Trophoblast cell (in vitro differentiated cells and primary cell): ENCODE measurements around the gene FAM228B.
"Not testable (repeated sequence)": the region's sequence is repeated elsewhere in the genome, so short reads cannot be mapped to it uniquely, and the experiment has no call there.

Source experiments
- DNase-seq, 2 donors: peaks; one replicate each; pipeline ENCODE4 v3.0.0-alpha.2; 2016
- H2AFZ ChIP-seq: 2 replicates; pipeline ENCODE4 v1.6.1; 2013; ENCODE audit warnings: low read length, moderate library complexity, mild to moderate bottlenecking; ENCODE audit not compliant: insufficient read depth, poor library complexity
- H2AK5ac ChIP-seq: 2 replicates; pipeline ENCODE4 v1.6.1; 2013; ENCODE audit warnings: mild to moderate bottlenecking, low read length
- H2BK120ac ChIP-seq: 2 replicates; pipeline ENCODE4 v1.6.1; 2013; ENCODE audit warnings: low read length, mild to moderate bottlenecking, moderate library complexity; ENCODE audit not compliant: insufficient read depth, poor library complexity
- H2BK12ac ChIP-seq: 2 replicates; pipeline ENCODE4 v1.6.1; 2013; ENCODE audit warnings: mild to moderate bottlenecking, low read length, moderate library complexity
- H2BK5ac ChIP-seq: 2 replicates; pipeline ENCODE4 v1.6.1; 2013; ENCODE audit warnings: low read length, low read depth, moderate library complexity, mild to moderate bottlenecking; ENCODE audit not compliant: poor library complexity
- H3K14ac ChIP-seq: 2 replicates; pipeline ENCODE4 v1.6.1; 2013; ENCODE audit warnings: mild to moderate bottlenecking, low read length
- H3K18ac ChIP-seq: 2 replicates; pipeline ENCODE4 v1.6.1; 2013; ENCODE audit warnings: mild to moderate bottlenecking, low read length
- H3K23ac ChIP-seq: 2 replicates; pipeline ENCODE4 v1.6.1; 2013; ENCODE audit warnings: low read length
- H3K27ac ChIP-seq: 2 replicates; pipeline ENCODE4 v1.5.1; 2013; ENCODE audit warnings: low read depth, mild to moderate bottlenecking, inconsistent platforms, low read length, moderate library complexity
- H3K27me3 ChIP-seq: 2 replicates; pipeline ENCODE4 v1.6.1; 2013; ENCODE audit warnings: inconsistent platforms, mild to moderate bottlenecking, low read length, moderate library complexity; ENCODE audit not compliant: insufficient read depth
- H3K36me3 ChIP-seq, 2 experiments: 1 replicate in 1 of 2; 2 replicates in 1 of 2; pipeline ENCODE4 v1.6.1; 2013; ENCODE audit warnings: low read length in 2 of 2, mild to moderate bottlenecking in 2 of 2, moderate library complexity in 1 of 2; ENCODE audit not compliant: insufficient read depth in 2 of 2, control insufficient read depth in 1 of 2
- H3K4ac ChIP-seq: 2 replicates; pipeline ENCODE4 v1.6.1; 2013; ENCODE audit warnings: low read depth, mild to moderate bottlenecking, low read length, moderate library complexity
- H3K4me1 ChIP-seq, 2 experiments: 1 replicate in 1 of 2; 2 replicates in 1 of 2; pipeline ENCODE4 v1.6.1; 2013; ENCODE audit warnings: low read length in 2 of 2, mild to moderate bottlenecking in 2 of 2, moderate library complexity in 1 of 2; ENCODE audit not compliant: insufficient read depth in 2 of 2, control insufficient read depth in 1 of 2
- H3K4me2 ChIP-seq: 2 replicates; pipeline ENCODE4 v1.6.1; 2013; ENCODE audit warnings: inconsistent platforms, mild to moderate bottlenecking, low read length, moderate library complexity
- H3K4me3 ChIP-seq: 2 replicates; pipeline ENCODE4 v1.5.1; 2013; ENCODE audit warnings: mild to moderate bottlenecking, low read depth, low read length, inconsistent platforms
- H3K79me1 ChIP-seq: one replicate; pipeline ENCODE4 v1.6.1; 2013; ENCODE audit warnings: low read length
- H3K79me2 ChIP-seq: 2 replicates; pipeline ENCODE4 v1.6.1; 2013; ENCODE audit warnings: low read length, mild to moderate bottlenecking; ENCODE audit not compliant: control insufficient read depth, insufficient read depth, poor library complexity
- H3K9ac ChIP-seq: 2 replicates; pipeline ENCODE4 v1.6.1; 2013; ENCODE audit warnings: mild to moderate bottlenecking, low read length
- H3K9me3 ChIP-seq: 2 replicates; pipeline ENCODE4 v1.6.1; 2013; ENCODE audit warnings: low read depth, mild to moderate bottlenecking, control low read depth, inconsistent platforms, low read length; ENCODE audit not compliant: insufficient read depth
- H4K12ac ChIP-seq: 2 replicates; pipeline ENCODE4 v1.6.1; 2013; ENCODE audit warnings: low read depth, mild to moderate bottlenecking, low read length, moderate library complexity
- H4K8ac ChIP-seq: 2 replicates; pipeline ENCODE4 v1.6.1; 2013; ENCODE audit warnings: low read depth, mild to moderate bottlenecking, low read length, moderate library complexity
- H4K91ac ChIP-seq: one replicate; pipeline ENCODE4 v1.6.1; 2013; ENCODE audit warnings: low read depth, mild to moderate bottlenecking, low read length, moderate library complexity
- WGBS: extraction: QIAGEN DNeasy Blood & Tissue Kit; methylation state at CpG from one replicate; pipeline ENCODE4 v1.1.7; 2013; ENCODE audit warnings: missing lambda C conversion rate; ENCODE audit not compliant: insufficient read length, insufficient coverage; ENCODE audit errors: extremely low coverage; 5-methylcytosine and 5-hydroxymethylcytosine counted together

FAM228B gene

DNA sequence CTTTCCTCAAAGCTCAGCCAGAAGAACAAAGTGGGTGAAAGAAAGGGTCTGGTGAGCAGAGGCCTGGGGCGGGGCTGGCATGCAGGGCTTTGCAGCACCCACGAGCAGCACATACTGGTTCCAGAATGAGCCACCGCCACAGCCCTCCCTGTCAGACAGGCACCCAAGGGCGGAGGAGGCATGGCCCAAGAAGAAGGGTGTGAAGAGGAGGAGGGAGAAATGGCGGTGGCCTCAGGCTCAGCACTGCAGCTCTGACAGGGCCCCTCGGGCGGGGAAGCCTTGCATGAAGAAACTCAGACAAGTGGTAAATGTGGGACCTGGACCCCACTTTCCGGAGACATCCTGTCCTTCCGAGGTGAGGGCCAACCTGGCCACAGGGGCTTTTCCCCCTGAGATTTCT is 67.2 kb downstream of the FAM228B start:
- H3K9me3 ChIP-seq = no peaks in the 10 kb centered on the region
- H3K14ac ChIP-seq = no peak overlapping the region
- peaks cover 8 to 16% of the 10 kb centered on the region in 2 experiments for H3K4me1 ChIP-seq
- H2BK120ac ChIP-seq = peak overlapping the region; percentile 28
- DNase-seq = no peak
- no peak overlapping the region for H4K12ac ChIP-seq
- no peak overlapping the region for H4K91ac ChIP-seq
- H3K27ac ChIP-seq = no peak overlapping the region
- no peak overlapping the region for H3K4me3 ChIP-seq
- no CpG with 5 or more reads among the region's 9 CpGs for WGBS
- no peaks in the 10 kb centered on the region for H3K36me3 ChIP-seq
- no peak overlapping the region for H3K18ac ChIP-seq
- H3K79me2 ChIP-seq = no peaks in the 10 kb centered on the region
- H2AK5ac ChIP-seq = no peak overlapping the region
- no peak overlapping the region for H3K9ac ChIP-seq
- H3K27me3 ChIP-seq = no peaks in the 10 kb centered on the region
- peaks cover 2% of the 10 kb centered on the region for H3K79me1 ChIP-seq
- no peak overlapping the region for H4K8ac ChIP-seq
- no peak overlapping the region for H2BK5ac ChIP-seq
- H3K4me2 ChIP-seq = no peak overlapping the region
- no peak overlapping the region for H3K23ac ChIP-seq
- H3K4ac ChIP-seq = no peak overlapping the region
- no peak overlapping the region for H2AFZ ChIP-seq
- H2BK12ac ChIP-seq = peak overlapping the region; percentile 35

- no peak overlapping the region for H3K23ac ChIP-seq
- peak; percentile 44 to 81 for DNase-seq
- no peak overlapping the region for H3K9ac ChIP-seq
- no CpG with 5 or more reads among the region's 9 CpGs for WGBS
- no peaks in the 10 kb centered on the region for H3K27me3 ChIP-seq
- no peak overlapping the region for H3K4me3 ChIP-seq
- H2AFZ ChIP-seq = no peak overlapping the region
- no peak overlapping the region for H2BK120ac ChIP-seq
- no peak overlapping the region for H4K91ac ChIP-seq
- no peak overlapping the region for H3K14ac ChIP-seq
- H3K79me2 ChIP-seq = no peaks in the 10 kb centered on the region
- no peak overlapping the region for H3K4ac ChIP-seq
- no peaks in the 10 kb centered on the region for H3K36me3 ChIP-seq
- peak overlapping the region; percentile 3 for H2BK12ac ChIP-seq
- no peak overlapping the region for H3K4me2 ChIP-seq
- H2BK5ac ChIP-seq = no peak overlapping the region
- H3K27ac ChIP-seq = no peak overlapping the region
- H2AK5ac ChIP-seq = no peak overlapping the region
- no peak overlapping the region for H3K18ac ChIP-seq
- H3K9me3 ChIP-seq = no peaks in the 10 kb centered on the region
- no peak overlapping the region for H4K12ac ChIP-seq
- no peak overlapping the region for H4K8ac ChIP-seq
- H3K4me1 ChIP-seq = peaks cover 8 to 16% of the 10 kb centered on the region in 2 experiments
- peaks cover 2% of the 10 kb centered on the region for H3K79me1 ChIP-seq
These were observed 67.9 kb downstream of the FAM228B start for GRCh38 chr2:24191156-24191555.

GRCh38 chr2:24191848-24192247 is 68.6 kb downstream of the FAM228B start:
- Histone ChIP-seq H3K79me1 (peaks cover 2% of the 10 kb centered on the region), H3K23ac (no peak overlapping the region), H3K9ac (no peak overlapping the region), H4K12ac (no peak overlapping the region), H3K9me3 (no peaks in the 10 kb centered on the region), H3K27me3 (no peaks in the 10 kb centered on the region), H3K27ac (no peak overlapping the region), H3K4me1 (peaks cover 8 to 16% of the 10 kb centered on the region in 2 experiments), H4K91ac (peak overlapping the region; percentile 53), H2BK5ac (peak overlapping the region; percentile 65), H3K4me2 (no peak overlapping the region), H3K14ac (peak overlapping the region; percentile 26), H2AK5ac (no peak overlapping the region), H2BK12ac (peak overlapping the region; percentile 3), H3K79me2 (no peaks in the 10 kb centered on the region), H3K4ac (no peak overlapping the region), H2AFZ (no peak overlapping the region), H3K36me3 (no peaks in the 10 kb centered on the region), H3K4me3 (no peak overlapping the region), H3K18ac (no peak overlapping the region), H4K8ac (no peak overlapping the region), H2BK120ac (peak overlapping the region; percentile 73)
- WGBS = no CpG with 5 or more reads among the region's 5 CpGs
- DNase-seq = peak in 1 of 2 donors; percentile 1

GRCh38 chr2:24197213-24197612 is 73.9 kb downstream of the FAM228B start:
- H2BK5ac ChIP-seq, H2BK12ac ChIP-seq, H3K9me3 ChIP-seq, H2BK120ac ChIP-seq, H3K14ac ChIP-seq, H3K79me2 ChIP-seq, H3K27ac ChIP-seq, H2AK5ac ChIP-seq, H3K23ac ChIP-seq, H3K27me3 ChIP-seq, H3K79me1 ChIP-seq, H3K4me2 ChIP-seq, H3K9ac ChIP-seq, H3K4me3 ChIP-seq, H3K4me1 ChIP-seq, H3K4ac ChIP-seq, DNase-seq, H4K91ac ChIP-seq, H4K8ac ChIP-seq, H3K18ac ChIP-seq, H2AFZ ChIP-seq, H4K12ac ChIP-seq, H3K36me3 ChIP-seq: not testable (repeated sequence)
- no CpG with 5 or more reads among the region's 1 CpG for WGBS
